HEK293 (cell line): ENCODE measurements around the gene JAZF1.

Experiments
- CTCF ChIA-PET: fragments of 350-600 bp; formaldehyde crosslinking; extraction: SDS; loops from one replicate; lab custom pipeline; 2021; ENCODE audit warnings: antibody characterized with exemption; lab: Yijun Ruan, JAX
- POLR2A ChIA-PET: fragments of 300-600 bp; formaldehyde crosslinking; extraction: SDS; loops from one replicate; lab custom pipeline; 2020; ENCODE audit warnings: antibody characterized with exemption, inconsistent platforms; lab: Yijun Ruan, JAX
- H3K27ac ChIP-seq: fragments of 200-500 bp; sonication (Bioruptor generic); 2 replicates; pipeline ENCODE4 v1.5.1; 2014; ENCODE audit warnings: low read depth, low read length, control low read depth, inconsistent platforms; ENCODE audit errors: extremely low read depth
- H3K36me3 ChIP-seq, 2 experiments: fragments of 200-500 bp in 1 of 2; sonication (Bioruptor generic) in 1 of 2; 1 replicate in 1 of 2; 2 replicates in 1 of 2; pipeline ENCODE4 v1.5.1; 2014 to 2017; ENCODE audit warnings: inconsistent platforms in 2 of 2, low read length in 2 of 2; ENCODE audit not compliant: control insufficient read depth in 2 of 2, insufficient read depth in 1 of 2
- H3K4me1 ChIP-seq: fragments of 200-500 bp; sonication (Bioruptor generic); 2 replicates; pipeline ENCODE4 v1.5.1; 2014; ENCODE audit warnings: mild to moderate bottlenecking, low read length, inconsistent platforms; ENCODE audit not compliant: control insufficient read depth, insufficient read depth
- H3K4me3 ChIP-seq: 2 replicates; pipeline ENCODE4 v1.5.1; 2011; ENCODE audit warnings: low read depth, mild to moderate bottlenecking, control low read depth, low read length, moderate library complexity
- H3K9me3 ChIP-seq: fragments of 200-500 bp; sonication (Bioruptor generic); 2 replicates; pipeline ENCODE4 v1.5.1; 2014; ENCODE audit warnings: low read depth, low read length, inconsistent platforms; ENCODE audit not compliant: control insufficient read depth, insufficient read depth
- MEIS1 ChIP-seq: sonication (generic); formaldehyde crosslinking; IDR thresholded peaks from 2 replicates; pipeline ENCODE4 v1.8.1; 2022; ENCODE audit warnings: missing genetic modification reagents, mild to moderate bottlenecking, borderline replicate concordance
- REPIN1 ChIP-seq: fragments of 450-650 bp; formaldehyde crosslinking; IDR thresholded peaks from 2 replicates; pipeline ENCODE4 v1.5.1; 2017; ENCODE audit warnings: missing biosample characterization, missing genetic modification characterization, low read depth
- REST ChIP-seq: fragments of 450-650 bp; formaldehyde crosslinking; IDR thresholded peaks from 2 replicates; pipeline ENCODE4 v1.5.1; 2016; ENCODE audit warnings: missing biosample characterization, missing genetic modification characterization
- ZBTB17 ChIP-seq: fragments of 450-650 bp; formaldehyde crosslinking; IDR thresholded peaks from 2 replicates; pipeline ENCODE4 v1.5.1; 2016; ENCODE audit warnings: missing biosample characterization, missing genetic modification characterization
- ZBTB21 ChIP-seq: fragments of 450-650 bp; formaldehyde crosslinking; IDR thresholded peaks from 2 replicates; pipeline ENCODE4 v1.5.1; 2017; ENCODE audit warnings: missing biosample characterization, missing genetic modification characterization
- ZBTB44 ChIP-seq: fragments of 450-650 bp; IDR thresholded peaks from 2 replicates; pipeline ENCODE4 v1.5.1; 2018; ENCODE audit warnings: missing biosample characterization, mild to moderate bottlenecking, missing genetic modification characterization
- ZBTB49 ChIP-seq: fragments of 450-650 bp; formaldehyde crosslinking; IDR thresholded peaks from 2 replicates; pipeline ENCODE4 v1.5.1; 2016; ENCODE audit warnings: missing biosample characterization, missing genetic modification characterization, low read depth
- ZNF10 ChIP-seq: fragments of 450-650 bp; formaldehyde crosslinking; IDR thresholded peaks from 2 replicates; pipeline ENCODE4 v1.5.1; 2017; ENCODE audit warnings: missing biosample characterization, missing genetic modification characterization
- ZNF132 ChIP-seq: fragments of 450-650 bp; formaldehyde crosslinking; IDR thresholded peaks from 2 replicates; pipeline ENCODE4 v1.5.1; 2017; ENCODE audit warnings: missing biosample characterization, missing genetic modification characterization, borderline replicate concordance
- ZNF140 ChIP-seq: fragments of 450-650 bp; formaldehyde crosslinking; IDR thresholded peaks from 2 replicates; pipeline ENCODE4 v1.5.1; 2016; ENCODE audit warnings: missing biosample characterization, missing genetic modification characterization
- ZNF19 ChIP-seq: fragments of 450-650 bp; formaldehyde crosslinking; IDR thresholded peaks from 2 replicates; pipeline ENCODE4; 2016; ENCODE audit warnings: missing biosample characterization, missing genetic modification characterization, low read depth
- ZNF211 ChIP-seq: fragments of 450-650 bp; formaldehyde crosslinking; IDR thresholded peaks from 2 replicates; pipeline ENCODE4 v1.5.1; 2016; ENCODE audit warnings: low read depth, missing biosample characterization, missing genetic modification characterization
- ZNF324 ChIP-seq: fragments of 450-650 bp; formaldehyde crosslinking; IDR thresholded peaks from 2 replicates; pipeline ENCODE4 v1.5.1; 2016; ENCODE audit warnings: missing biosample characterization, missing genetic modification characterization
- ZNF350 ChIP-seq: fragments of 450-650 bp; formaldehyde crosslinking; IDR thresholded peaks from 2 replicates; pipeline ENCODE4 v1.5.0; 2017; ENCODE audit warnings: missing biosample characterization, mild to moderate bottlenecking, missing genetic modification characterization
- ZNF394 ChIP-seq: fragments of 450-650 bp; formaldehyde crosslinking; IDR thresholded peaks from 2 replicates; pipeline ENCODE4 v1.5.1; 2016; ENCODE audit warnings: missing biosample characterization, missing genetic modification characterization, mild to moderate bottlenecking, moderate library complexity, borderline replicate concordance
- ZNF513 ChIP-seq: fragments of 450-650 bp; IDR thresholded peaks from 2 replicates; pipeline ENCODE4 v1.5.1; 2018; ENCODE audit warnings: missing biosample characterization, missing genetic modification characterization
- ZNF561 ChIP-seq: fragments of 450-650 bp; IDR thresholded peaks from 2 replicates; pipeline ENCODE4 v1.5.1; 2018; ENCODE audit warnings: missing biosample characterization, missing genetic modification characterization, borderline replicate concordance
- ZNF571 ChIP-seq: fragments of 450-650 bp; formaldehyde crosslinking; IDR thresholded peaks from 2 replicates; pipeline ENCODE4 v1.5.0; 2017; ENCODE audit warnings: missing biosample characterization, missing genetic modification characterization
- ZNF610 ChIP-seq: fragments of 450-650 bp; formaldehyde crosslinking; IDR thresholded peaks from 2 replicates; pipeline ENCODE4 v1.5.1; 2016; ENCODE audit warnings: missing biosample characterization, missing genetic modification characterization, borderline replicate concordance
- ZNF629 ChIP-seq: fragments of 450-650 bp; formaldehyde crosslinking; IDR thresholded peaks from 2 replicates; pipeline ENCODE4 v1.5.1; 2017; ENCODE audit warnings: missing biosample characterization, missing genetic modification characterization
- ZNF776 ChIP-seq: fragments of 450-650 bp; formaldehyde crosslinking; IDR thresholded peaks from 2 replicates; pipeline ENCODE4 v1.5.0; 2017; ENCODE audit warnings: missing biosample characterization, missing genetic modification characterization, borderline replicate concordance

The JAZF1 gene

GRCh38 chr7:28174442-28174841 lies 6.2 kb downstream of the JAZF1 start:
- no peak for TF ChIP-seq MEIS1 (CRISPR knock-in tag)
- no peak for TF ChIP-seq ZNF19 (tag by site-specific recombination)
- TF ChIP-seq ZNF140, result no peak
- no peak for TF ChIP-seq ZBTB17 (tag by site-specific recombination)
- no peak for TF ChIP-seq ZNF513
- H3K4me3 ChIP-seq, result no peak overlapping the region
- H3K9me3 ChIP-seq, result no peaks in the 10 kb centered on the region
- ChIA-PET POLR2A (no interaction called here), CTCF (no interaction called here)
- H3K36me3 ChIP-seq, result no peaks in the 10 kb centered on the region
- H3K4me1 ChIP-seq, result peaks cover 15% of the 10 kb centered on the region
- H3K27ac ChIP-seq, result no peak overlapping the region

GRCh38 chr7:28173531-28173930 lies 7.1 kb downstream of the JAZF1 start:
- Histone ChIP-seq H3K9me3 (no peaks in the 10 kb centered on the region), H3K4me1 (peaks cover 12% of the 10 kb centered on the region), H3K36me3 (no peaks in the 10 kb centered on the region), H3K27ac (no peak overlapping the region)
- POLR2A ChIA-PET, result interaction anchor here (0.6 kb wide), 1 partner anchor 77 kb away, joined by 6 read pairs; no protein-coding TSS in a partner anchor
- no peak for TF ChIP-seq ZBTB21 (tag by site-specific recombination)
- no peak for TF ChIP-seq ZNF394 (tag by site-specific recombination)
- no peak for TF ChIP-seq ZNF324 (tag by site-specific recombination)
- TF ChIP-seq ZNF132 (tag by site-specific recombination), result no peak
- no peak for TF ChIP-seq ZNF571 (tag by site-specific recombination)
- no peak for TF ChIP-seq ZNF19 (tag by site-specific recombination)
- TF ChIP-seq REST, result no peak
- TF ChIP-seq REPIN1, result no peak
- no peak for TF ChIP-seq ZNF350 (tag by site-specific recombination)
- TF ChIP-seq ZNF561 (tag by site-specific recombination), result no peak
- TF ChIP-seq ZNF211 (tag by site-specific recombination), result no peak
- no peak for TF ChIP-seq ZBTB49 (tag by site-specific recombination)
- no peak for TF ChIP-seq ZNF610 (tag by site-specific recombination)
- TF ChIP-seq ZNF629 (tag by site-specific recombination), result no peak
- TF ChIP-seq ZNF776 (tag by site-specific recombination), result no peak
- no peak for TF ChIP-seq ZNF10
- no peak for TF ChIP-seq ZBTB44
- TF ChIP-seq, all 188 proteins: peak for 0
- H3K4me3 ChIP-seq, result no peak overlapping the region
- CTCF ChIA-PET, result interaction anchor here (0.6 kb wide), 2 partner anchors 681 to 742 kb away, joined by 3 read pairs; no protein-coding TSS in a partner anchor
